Heart left ventricle (tissue), 16 donors: ENCODE measurements around the gene RLF. TPM values are rescaled to one million over a fixed set of nuclear protein-coding genes. Genes with fewer than 3 reads are reported as not detected.

Source experiments
- ATAC-seq, 4 donors: fragments of 200-7000 bp; cut with Tn5 transposase; one replicate each; pipeline ENCODE4 v1.9.1; 2020 to 2022; ENCODE audit warnings: moderate library complexity in 4 of 4, mild to moderate bottlenecking in 3 of 4, moderate number of reproducible peaks in 1 of 4
- DNase-seq, 5 donors: peaks; one replicate each; pipeline ENCODE4 v3.0.0-alpha.2; 2020
- H3K27ac ChIP-seq, 12 donors: fragments of 200-600 bp; sonication (generic) in 4 of 12; one replicate each; pipeline versions ENCODE4 v1.5.0 to v1.8.0; 2016 to 2022; ENCODE audit warnings: mild to moderate bottlenecking in 2 of 12
- H3K27me3 ChIP-seq, 9 donors: fragments of 200-600 bp; sonication (generic) in 2 of 9; one replicate each; pipeline versions ENCODE4 v1.5.1 to v1.8.0; 2016 to 2022; ENCODE audit warnings: mild to moderate bottlenecking in 3 of 9
- H3K36me3 ChIP-seq, 9 donors: fragments of 200-600 bp; sonication (generic) in 2 of 9; one replicate each; pipeline versions ENCODE4 v1.5.0 to v1.8.0; 2018 to 2022; ENCODE audit warnings: mild to moderate bottlenecking in 2 of 9
- H3K4me1 ChIP-seq, 12 donors: fragments of 200-600 bp; sonication (generic) in 4 of 12; one replicate each; pipeline versions ENCODE4 v1.5.0 to v1.8.0; 2016 to 2022; ENCODE audit warnings: mild to moderate bottlenecking in 3 of 12
- H3K4me3 ChIP-seq, 12 donors: fragments of 200-600 bp; sonication (generic) in 4 of 12; one replicate each; pipeline versions ENCODE4 v1.5.0 to v1.8.0; 2017 to 2022; ENCODE audit warnings: mild to moderate bottlenecking in 9 of 12, moderate library complexity in 4 of 12
- H3K9me3 ChIP-seq, 12 donors: fragments of 200-600 bp; sonication (generic) in 4 of 12; one replicate each; pipeline versions ENCODE4 v1.5.0 to v1.8.0; 2016 to 2022; ENCODE audit warnings: mild to moderate bottlenecking in 1 of 12
- POLR2A ChIP-seq, 2 donors: fragments of 450-650 bp; IDR thresholded peaks; one replicate each; pipeline ENCODE4 v1.6.1; 2017; ENCODE audit warnings: antibody characterized with exemption in 2 of 2, mild to moderate bottlenecking in 2 of 2, moderate library complexity in 2 of 2
- WGBS, 4 donors: extraction: QIAGEN DNeasy Blood & Tissue Kit in 2 of 4; methylation state at CpG; one replicate each; pipeline versions ENCODE4 v1.1.5 to v1.1.7; 2013 to 2018; 5-methylcytosine and 5-hydroxymethylcytosine counted together
- intact Hi-C, 10 donors: fragments of 100-400 bp; cut with DNase I; formaldehyde crosslinking; loops; one replicate each; pipeline versions ENCODE4 v1.11.1 to v1.14.2; 2022
- polyA plus RNA-seq, 2 donors: library from polyadenylated mRNA; stranded (reverse); fragments of 200-250 nt; gene quantifications; one replicate each; pipeline ENCODE4 v1.2.3, GENCODE V29; 2013
- total RNA-seq, 9 donors: library from RNA; depleted of rRNA in 2 of 9; stranded (reverse); fragments of >200 nt in 2 of 9; fragmentation: NEBNext Ultra II Directional in 3 of 9; extraction: Animal tissue kit (Norgen Biotek cat#: 25700) in 3 of 9; gene quantifications; one replicate each; pipeline versions ENCODE4 v1.1.0 to v1.2.4, GENCODE V29; 2016 to 2023
- TF ChIP-seq, protein P1 (sequence below), 12 donors: fragments of 200-600 bp; sonication (generic) in 4 of 12; IDR thresholded peaks; one replicate each; pipeline versions ENCODE4 v1.5.0 to v1.8.0; 2018 to 2022; ENCODE audit warnings: antibody characterized with exemption in 12 of 12, mild to moderate bottlenecking in 5 of 12
- donor health status: ischemic (EF 13 %, LVEDD 7.1; RV severe dilation, severe dysfunction).
- donor health status: healthy with polysubstance abuse.
- donor health status: DM: no; HTN: yes; CAD: no.
- donor health status: DM: no; HTN: no; CAD: no.
- donor health status: ischemic (EF 25% LVEDD 6.9; RV normal size, moderate dysfunction).
- donor health status: ischemic (EF 25% LVEDD 5.7; RV mildly dilated, moderate dysfunction).
- donor health status: healthy.
- donor health status: DM: yes; HTN: yes; CAD: no.
- donor health status: ischemic (EF 35%, LVEDD 5.7; RV mildly dilated, moderate dysfunction).
- donor health status: nonischemic (EF 11% LVEDD 7.7; RV severe dilation, severe dysfunction).
- donor health status: DM: yes; HTN: yes; CAD: no.
- donor health status: PGD.
- donor health status: ischemic (EF 29% LVEDD 5.4; RV normal size, mild dysfunction).
- donor health status: nonischemic (EF 23%, LVEDD 6.1; RV moderate dilation, normal function).

The RLF gene
- total and polyA plus RNA-seq, 11 donors, result 2.7 to 14.5 (median 11.2) TPM

DNA sequence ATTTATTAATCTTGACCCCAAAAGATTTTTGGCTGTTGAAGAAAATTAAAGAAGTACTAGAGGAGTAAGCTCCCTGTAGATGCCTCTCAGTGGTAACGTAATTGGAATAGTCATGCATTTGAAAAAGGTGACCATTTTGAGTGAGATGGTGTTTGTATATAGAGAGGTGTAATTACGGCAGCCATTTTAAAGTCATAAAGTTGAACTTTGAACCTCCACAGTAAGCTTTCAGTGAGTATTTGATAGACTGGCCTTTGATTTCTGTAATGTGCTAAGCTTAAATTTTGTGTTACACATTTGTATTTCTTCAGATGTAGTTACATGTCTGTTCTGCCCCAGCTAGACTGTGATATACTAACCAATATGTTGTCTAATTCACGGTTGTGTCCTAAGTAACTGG lies 65.0 kb downstream of the RLF start:
- no peaks in the 10 kb centered on the region for H3K4me1 ChIP-seq
- intact Hi-C loops, result no loop called here
- H3K9me3 ChIP-seq, result no peaks in the 10 kb centered on the region
- H3K4me3 ChIP-seq, result no peak overlapping the region
- no peaks in the 10 kb centered on the region for H3K27me3 ChIP-seq
- TF ChIP-seq, protein P1, sequence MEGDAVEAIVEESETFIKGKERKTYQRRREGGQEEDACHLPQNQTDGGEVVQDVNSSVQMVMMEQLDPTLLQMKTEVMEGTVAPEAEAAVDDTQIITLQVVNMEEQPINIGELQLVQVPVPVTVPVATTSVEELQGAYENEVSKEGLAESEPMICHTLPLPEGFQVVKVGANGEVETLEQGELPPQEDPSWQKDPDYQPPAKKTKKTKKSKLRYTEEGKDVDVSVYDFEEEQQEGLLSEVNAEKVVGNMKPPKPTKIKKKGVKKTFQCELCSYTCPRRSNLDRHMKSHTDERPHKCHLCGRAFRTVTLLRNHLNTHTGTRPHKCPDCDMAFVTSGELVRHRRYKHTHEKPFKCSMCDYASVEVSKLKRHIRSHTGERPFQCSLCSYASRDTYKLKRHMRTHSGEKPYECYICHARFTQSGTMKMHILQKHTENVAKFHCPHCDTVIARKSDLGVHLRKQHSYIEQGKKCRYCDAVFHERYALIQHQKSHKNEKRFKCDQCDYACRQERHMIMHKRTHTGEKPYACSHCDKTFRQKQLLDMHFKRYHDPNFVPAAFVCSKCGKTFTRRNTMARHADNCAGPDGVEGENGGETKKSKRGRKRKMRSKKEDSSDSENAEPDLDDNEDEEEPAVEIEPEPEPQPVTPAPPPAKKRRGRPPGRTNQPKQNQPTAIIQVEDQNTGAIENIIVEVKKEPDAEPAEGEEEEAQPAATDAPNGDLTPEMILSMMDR (IDR thresholded peaks at IDR 0.05), result no peak
- TF ChIP-seq POLR2A (IDR thresholded peaks at IDR 0.05), result no peak
- WGBS, 4 donors, result 82 to 97% (median 96%) methylated on average over 3 of the region's 3 CpGs
- H3K27ac ChIP-seq, result no peak overlapping the region
- DNase-seq, result no peak
- peaks cover 0 to 84% (median 43%) of the 10 kb centered on the region in 9 donors for H3K36me3 ChIP-seq
- ATAC-seq, result no peak

DNA sequence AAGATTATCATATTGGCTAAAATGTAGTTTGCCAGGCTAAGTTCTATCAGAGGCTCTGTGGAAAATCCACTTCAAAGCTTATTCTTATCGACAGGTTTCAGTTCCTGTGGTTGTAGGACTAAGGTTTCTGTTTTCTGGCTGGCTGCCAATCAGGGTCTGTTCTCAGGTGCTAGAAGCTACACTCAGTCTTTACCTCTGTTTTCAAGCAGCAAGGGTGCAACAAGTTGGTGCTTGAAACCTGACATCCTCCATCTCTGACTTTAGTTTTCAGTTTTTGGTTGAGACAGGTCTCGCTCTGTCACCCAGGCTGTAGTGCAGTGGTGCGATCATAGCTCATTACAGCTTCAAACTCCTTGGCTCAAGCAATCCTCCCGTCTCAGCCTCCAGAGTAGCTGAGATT lies 71.3 kb downstream of the RLF start:
- Histone ChIP-seq H3K9me3 (no peaks in the 10 kb centered on the region), H3K36me3 (peaks cover 0 to 90% (median 70%) of the 10 kb centered on the region in 9 donors), H3K4me3 (no peak overlapping the region), H3K27me3 (no peaks in the 10 kb centered on the region), H3K27ac (no peak overlapping the region), H3K4me1 (no peaks in the 10 kb centered on the region)
- ATAC-seq, result no peak
- DNase-seq, result no peak
- no peak for TF ChIP-seq POLR2A (IDR thresholded peaks at IDR 0.05)
- TF ChIP-seq, protein P1 (IDR thresholded peaks at IDR 0.05), result no peak
- intact Hi-C loops, result loop anchor here in 1 of 10 donors (10.0 kb wide), 1 partner anchor 52 kb away; no protein-coding TSS in a partner anchor
- WGBS, 4 donors, result 89 to 95% (median 91%) methylated on average over 4 of the region's 4 CpGs

DNA sequence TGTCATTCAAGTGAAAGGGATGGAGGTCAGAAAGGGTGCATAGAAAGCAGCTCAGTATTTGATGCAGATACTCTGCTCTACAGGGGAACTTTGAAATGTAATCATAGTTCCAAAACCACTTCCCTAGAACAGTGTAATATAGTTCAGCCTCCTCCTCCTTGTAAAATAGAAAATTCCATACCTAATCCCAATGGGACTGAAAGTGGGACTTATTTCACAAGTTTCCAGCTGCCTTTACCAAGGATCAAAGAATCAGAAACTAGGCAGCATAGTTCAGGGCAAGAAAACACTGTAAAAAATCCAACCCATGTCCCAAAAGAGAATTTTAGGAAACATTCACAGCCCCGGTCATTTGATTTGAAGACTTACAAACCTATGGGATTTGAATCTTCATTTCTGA lies 78.4 kb downstream of the RLF start:
- H3K36me3 ChIP-seq, result peaks cover 0 to 57% (median 45%) of the 10 kb centered on the region in 9 donors
- no peak for ATAC-seq

DNA sequence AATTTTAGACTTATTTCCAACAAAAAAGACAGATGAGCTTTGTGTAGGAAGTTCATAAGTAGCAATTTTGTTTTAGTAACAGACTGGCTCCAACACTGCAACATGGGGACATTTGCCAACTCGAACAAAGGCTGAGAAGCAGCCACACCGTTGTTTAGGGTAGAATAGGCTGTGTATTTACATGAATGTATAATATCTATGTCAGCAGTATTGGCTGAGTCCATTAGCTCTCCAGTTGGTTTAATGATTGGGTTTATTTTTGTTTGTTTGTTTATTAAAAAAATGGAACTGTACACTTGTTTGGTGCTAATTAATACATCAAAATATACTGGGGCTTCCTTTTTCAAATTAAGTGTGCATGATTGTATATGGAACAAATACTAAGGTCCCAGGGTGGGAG lies 79.2 kb downstream of the RLF start:
- Histone ChIP-seq H3K27me3 (no peaks in the 10 kb centered on the region), H3K9me3 (no peaks in the 10 kb centered on the region), H3K4me1 (peaks cover 0 to 16% (median 5%) of the 10 kb centered on the region in 12 donors), H3K27ac (no peak overlapping the region), H3K4me3 (no peak overlapping the region), H3K36me3 (peaks cover 0 to 50% (median 38%) of the 10 kb centered on the region in 9 donors)
- DNase-seq, result no peak
- 85 to 97% (median 91%) methylated on average over 2 of the region's 2 CpGs for WGBS, 4 donors
- intact Hi-C loops, result no loop called here
- no peak for ATAC-seq
- TF ChIP-seq POLR2A (IDR thresholded peaks at IDR 0.05), result no peak
- TF ChIP-seq, protein P1 (IDR thresholded peaks at IDR 0.05), result no peak

More for the DNA sequence above, 78.4 kb downstream of the RLF start:
- intact Hi-C loops, result loop anchor here in 1 of 10 donors (10.0 kb wide), 1 partner anchor 45 kb away; no protein-coding TSS in a partner anchor
- no peak overlapping the region for H3K4me3 ChIP-seq
- no peaks in the 10 kb centered on the region for H3K9me3 ChIP-seq
- 93 to 96% (median 94%) methylated on average over 1 of the region's 1 CpG for WGBS, 4 donors
- TF ChIP-seq, protein P1 (IDR thresholded peaks at IDR 0.05), result no peak
- TF ChIP-seq POLR2A (IDR thresholded peaks at IDR 0.05), result no peak
- H3K4me1 ChIP-seq, result peaks cover 0 to 16% (median 4%) of the 10 kb centered on the region in 12 donors
- DNase-seq, result no peak
- H3K27me3 ChIP-seq, result no peaks in the 10 kb centered on the region
- no peak overlapping the region for H3K27ac ChIP-seq
